Astrocyte (in vitro differentiated cells and primary cell): ENCODE data around the gene TCIRG1. TPM values are rescaled to one million over a fixed set of nuclear protein-coding genes. Genes with fewer than 3 reads are reported as not detected.

Experiments
- DNase-seq: peaks from one replicate; pipeline ENCODE4 v3.0.0-alpha.2; 2010; ENCODE audit warnings: low read depth
- FAIRE-seq: peaks from 2 replicates; lab custom pipeline; 2011; peaks lifted over from hg19 to GRCh38; lab: Jason Lieb, UNC
- H2AFZ ChIP-seq: 2 replicates; pipeline ENCODE4 v1.6.0; 2012; ENCODE audit warnings: low read depth, low read length, inconsistent platforms
- H3K27ac ChIP-seq: 2 replicates; pipeline ENCODE4 v1.5.1; 2011; ENCODE audit warnings: low read depth, low read length, inconsistent platforms
- H3K27me3 ChIP-seq: 2 replicates; pipeline ENCODE4 v1.6.0; 2011; ENCODE audit warnings: low read length, inconsistent platforms; ENCODE audit not compliant: insufficient read depth
- H3K36me3 ChIP-seq: 2 replicates; pipeline ENCODE4 v1.5.1; 2011; ENCODE audit warnings: low read length, inconsistent platforms; ENCODE audit not compliant: insufficient read depth
- H3K4me1 ChIP-seq: 2 replicates; pipeline ENCODE4 v1.5.1; 2011; ENCODE audit warnings: low read length, inconsistent platforms; ENCODE audit not compliant: insufficient read depth
- H3K4me2 ChIP-seq: 2 replicates; pipeline ENCODE4 v1.6.0; 2012; ENCODE audit warnings: low read length, inconsistent platforms
- H3K4me3 ChIP-seq: 2 replicates; pipeline ENCODE4 v1.5.1; 2011; ENCODE audit warnings: low read depth, mild to moderate bottlenecking, low read length, inconsistent platforms; ENCODE audit not compliant: insufficient read depth
- H3K79me2 ChIP-seq: 2 replicates; pipeline ENCODE4 v1.6.0; 2012; ENCODE audit warnings: mild to moderate bottlenecking, low read length, inconsistent platforms; ENCODE audit not compliant: insufficient read depth
- H3K9ac ChIP-seq: 2 replicates; pipeline ENCODE4 v1.6.0; 2012; ENCODE audit warnings: mild to moderate bottlenecking, low read length, inconsistent platforms
- H3K9me3 ChIP-seq: 2 replicates; pipeline ENCODE4 v1.5.1; 2012; ENCODE audit warnings: low read depth, mild to moderate bottlenecking, low read length, inconsistent platforms; ENCODE audit not compliant: insufficient read depth
- H4K20me1 ChIP-seq: 2 replicates; pipeline ENCODE4 v1.6.0; 2012; ENCODE audit warnings: low read length, inconsistent platforms; ENCODE audit not compliant: insufficient read depth
- H3K27ac Mint-ChIP-seq: one replicate; pipeline ENCODE4 v1.8.0; 2021; ENCODE audit warnings: mild to moderate bottlenecking, mixed read lengths; ENCODE audit not compliant: unreplicated experiment
- H3K27me3 Mint-ChIP-seq: one replicate; pipeline ENCODE4 v1.8.0; 2021; ENCODE audit warnings: low read depth, mixed read lengths; ENCODE audit not compliant: unreplicated experiment
- H3K36me3 Mint-ChIP-seq: one replicate; pipeline ENCODE4 v1.8.0; 2021; ENCODE audit warnings: low read depth, mixed read lengths; ENCODE audit not compliant: unreplicated experiment
- H3K4me1 Mint-ChIP-seq: one replicate; pipeline ENCODE4 v1.8.0; 2021; ENCODE audit warnings: low read depth, mixed read lengths; ENCODE audit not compliant: unreplicated experiment
- H3K4me3 Mint-ChIP-seq: one replicate; pipeline ENCODE4 v1.8.0; 2021; ENCODE audit warnings: mild to moderate bottlenecking, moderate library complexity, mixed read lengths; ENCODE audit not compliant: unreplicated experiment
- H3K9me3 Mint-ChIP-seq: one replicate; pipeline ENCODE4 v1.8.0; 2021; ENCODE audit warnings: mild to moderate bottlenecking, mixed read lengths; ENCODE audit not compliant: unreplicated experiment
- CTCF ChIP-seq: IDR thresholded peaks from 2 replicates; pipeline ENCODE4 v1.5.1; 2011; ENCODE audit warnings: low read depth, mild to moderate bottlenecking, inconsistent platforms, low read length, moderate library complexity; ENCODE audit not compliant: insufficient read depth
- EZH2 ChIP-seq: IDR thresholded peaks from 2 replicates; pipeline ENCODE4 v1.6.1; 2012; ENCODE audit warnings: mild to moderate bottlenecking, low read length, inconsistent platforms; ENCODE audit not compliant: insufficient read depth
- total RNA-seq: library from RNA; stranded (reverse); gene quantifications from 2 replicates; pipeline ENCODE4 v1.2.1, GENCODE V29; 2021

TCIRG1 gene
- total RNA-seq, 1 donor from 2014 or later = 55.1 TPM

DNA sequence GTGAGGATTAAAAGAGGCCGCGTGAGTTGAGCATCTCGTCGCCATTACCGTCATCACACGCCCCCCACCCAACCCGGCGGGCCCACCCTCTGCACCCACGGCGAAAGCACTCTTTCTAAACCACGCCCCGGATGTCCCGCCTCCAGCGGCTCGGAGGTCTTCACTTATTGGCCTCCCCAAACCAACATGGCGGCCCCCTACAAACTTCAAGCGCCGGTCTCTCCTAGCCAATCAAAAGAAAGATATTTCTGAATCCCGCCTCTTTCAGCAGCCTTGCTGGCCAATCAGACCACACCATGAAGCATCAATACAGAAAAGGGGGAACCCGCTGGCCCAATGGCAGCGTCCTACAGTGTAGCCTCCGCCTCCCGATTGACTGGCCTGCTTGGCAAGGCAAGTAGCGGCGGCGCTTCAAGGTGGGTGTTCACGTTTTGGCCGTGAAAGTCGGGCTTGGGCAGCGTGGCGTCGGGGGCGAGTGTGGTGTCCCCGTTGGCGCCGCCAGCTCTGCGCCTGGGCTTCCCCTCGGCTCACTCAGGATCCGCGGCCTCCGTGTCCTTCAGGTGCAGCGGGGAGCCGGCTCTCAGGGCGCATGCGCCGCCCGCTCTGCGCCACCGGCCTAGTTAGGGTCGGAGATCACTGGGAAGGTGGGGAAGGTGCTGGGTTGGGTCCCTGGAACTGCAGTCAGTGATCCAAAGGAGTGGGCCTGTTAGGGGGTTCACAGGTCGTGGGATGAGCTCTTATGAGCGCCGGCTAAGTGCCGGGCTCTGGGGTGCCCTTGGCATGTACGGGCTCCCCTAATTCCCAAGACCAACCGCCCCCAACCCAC is 8.3 kb upstream of the TCIRG1 start, which contains the start of gene NDUFS8:
Gene NDUFS8 (plus strand): TSS at position 364 of the 826 bp plus-strand sequence. CDS start 1,471 bp downstream, outside the sequence.
- Histone ChIP-seq H3K4me2 (peak within 1 kb of the TSS; percentile 100), H3K4me3 (peak within 1 kb of the TSS; percentile 96), H2AFZ (peak within 1 kb of the TSS; percentile 97), H3K79me2 (peaks cover 43% of the 10 kb centered on the region), H3K36me3 (no peaks in the 10 kb centered on the region), H3K9me3 (no peaks in the 10 kb centered on the region), H3K4me1 (peaks cover 51% of the 10 kb centered on the region), H3K27ac (peak within 1 kb of the TSS; percentile 93), H3K9ac (peak within 1 kb of the TSS; percentile 99), H3K27me3 (no peaks in the 10 kb centered on the region), H4K20me1 (no peaks in the 10 kb centered on the region)
- no peak for TF ChIP-seq CTCF
- TF ChIP-seq EZH2 = no peak
- DNase-seq (peak; percentile 97), FAIRE-seq (peak; percentile 73)
- H3K9me3 Mint-ChIP-seq = no peaks in the 10 kb centered on the region
- peaks cover 11% of the 10 kb centered on the region for H3K36me3 Mint-ChIP-seq
- peak within 1 kb of the TSS; percentile 98 for H3K27ac Mint-ChIP-seq
- peaks cover 36% of the 10 kb centered on the region for H3K4me1 Mint-ChIP-seq
- H3K4me3 Mint-ChIP-seq = peak within 1 kb of the TSS; percentile 92
- no peaks in the 10 kb centered on the region for H3K27me3 Mint-ChIP-seq

- Histone ChIP-seq H2AFZ (peak overlapping the region; percentile 97), H3K4me2 (peak overlapping the region; percentile 100), H3K36me3 (no peaks in the 10 kb centered on the region), H3K27me3 (no peaks in the 10 kb centered on the region), H3K4me1 (peaks cover 51% of the 10 kb centered on the region), H3K9me3 (no peaks in the 10 kb centered on the region), H4K20me1 (no peaks in the 10 kb centered on the region), H3K27ac (peak overlapping the region; percentile 92), H3K79me2 (peaks cover 43% of the 10 kb centered on the region), H3K4me3 (peak overlapping the region; percentile 96), H3K9ac (peak overlapping the region; percentile 99)
- Mint-ChIP-seq H3K9me3 (no peaks in the 10 kb centered on the region), H3K4me1 (peaks cover 35% of the 10 kb centered on the region), H3K27me3 (no peaks in the 10 kb centered on the region), H3K36me3 (peaks cover 6% of the 10 kb centered on the region), H3K27ac (peak overlapping the region; percentile 98), H3K4me3 (peak overlapping the region; percentile 92)
- DNase-seq = no peak
- FAIRE-seq = no peak
- TF ChIP-seq EZH2 = no peak
- no peak for TF ChIP-seq CTCF
Measured at GRCh38 chr11:68031144-68031464, 7.7 kb upstream of the TCIRG1 start.

GRCh38 chr11:68032003-68032402 is 6.8 kb upstream of the TCIRG1 start:
- peaks cover 31% of the 10 kb centered on the region for H3K4me1 Mint-ChIP-seq
- Histone ChIP-seq H3K27me3 (no peaks in the 10 kb centered on the region), H4K20me1 (no peaks in the 10 kb centered on the region), H3K36me3 (no peaks in the 10 kb centered on the region), H3K4me1 (peaks cover 48% of the 10 kb centered on the region), H3K9me3 (no peaks in the 10 kb centered on the region), H2AFZ (no peak overlapping the region), H3K79me2 (peaks cover 43% of the 10 kb centered on the region), H3K27ac (no peak overlapping the region), H3K9ac (peak overlapping the region; percentile 99), H3K4me2 (peak overlapping the region; percentile 100), H3K4me3 (no peak overlapping the region)
- H3K9me3 Mint-ChIP-seq = no peaks in the 10 kb centered on the region
- no peak for FAIRE-seq
- H3K36me3 Mint-ChIP-seq = peaks cover 4% of the 10 kb centered on the region
- DNase-seq = no peak
- peak overlapping the region; percentile 98 for H3K27ac Mint-ChIP-seq
- peak overlapping the region; percentile 92 for H3K4me3 Mint-ChIP-seq
- TF ChIP-seq CTCF = no peak
- H3K27me3 Mint-ChIP-seq = no peaks in the 10 kb centered on the region
